Esophagus squamous epithelium (tissue), 4 donors: Measurements from ENCODE around the gene GREM2.

ENCODE experiments used
- POLR2A ChIP-seq, 4 donors: fragments of 450-650 bp; IDR thresholded peaks; one replicate each; pipeline ENCODE4 v1.6.1; 2017; ENCODE audit warnings: antibody characterized with exemption in 4 of 4, mild to moderate bottlenecking in 4 of 4, moderate library complexity in 3 of 4
- TF ChIP-seq, protein P1 (sequence below), 6 experiments: fragments of 450-650 bp in 4 of 6; fragments of 200-600 bp in 2 of 6; sonication (generic) in 2 of 6; IDR thresholded peaks; one replicate each; pipeline ENCODE4 v1.5.1; 2016 to 2019; ENCODE audit warnings: antibody characterized with exemption in 6 of 6, mild to moderate bottlenecking in 4 of 6, moderate library complexity in 4 of 6

GRCh38 chr1:240577095-240577494 is 34.9 kb downstream of the GREM2 start:
- TF ChIP-seq, protein P1, sequence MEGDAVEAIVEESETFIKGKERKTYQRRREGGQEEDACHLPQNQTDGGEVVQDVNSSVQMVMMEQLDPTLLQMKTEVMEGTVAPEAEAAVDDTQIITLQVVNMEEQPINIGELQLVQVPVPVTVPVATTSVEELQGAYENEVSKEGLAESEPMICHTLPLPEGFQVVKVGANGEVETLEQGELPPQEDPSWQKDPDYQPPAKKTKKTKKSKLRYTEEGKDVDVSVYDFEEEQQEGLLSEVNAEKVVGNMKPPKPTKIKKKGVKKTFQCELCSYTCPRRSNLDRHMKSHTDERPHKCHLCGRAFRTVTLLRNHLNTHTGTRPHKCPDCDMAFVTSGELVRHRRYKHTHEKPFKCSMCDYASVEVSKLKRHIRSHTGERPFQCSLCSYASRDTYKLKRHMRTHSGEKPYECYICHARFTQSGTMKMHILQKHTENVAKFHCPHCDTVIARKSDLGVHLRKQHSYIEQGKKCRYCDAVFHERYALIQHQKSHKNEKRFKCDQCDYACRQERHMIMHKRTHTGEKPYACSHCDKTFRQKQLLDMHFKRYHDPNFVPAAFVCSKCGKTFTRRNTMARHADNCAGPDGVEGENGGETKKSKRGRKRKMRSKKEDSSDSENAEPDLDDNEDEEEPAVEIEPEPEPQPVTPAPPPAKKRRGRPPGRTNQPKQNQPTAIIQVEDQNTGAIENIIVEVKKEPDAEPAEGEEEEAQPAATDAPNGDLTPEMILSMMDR (IDR thresholded peaks at IDR 0.05), result no peak
- TF ChIP-seq POLR2A (IDR thresholded peaks at IDR 0.05), result no peak
